GM23338 (cell line): ENCODE measurements around the gene KRTAP10-1. TPM values are rescaled to one million over a fixed set of nuclear protein-coding genes. Genes with fewer than 3 reads are reported as not detected.

Source experiments
- ATAC-seq: fragments of 200-7000 bp; cut with Tn5 transposase; 3 replicates; pipeline ENCODE4 v1.9.1; 2020
- DNase-seq: peaks from one replicate; pipeline ENCODE4 v3.0.0-alpha.2; 2015; ENCODE audit warnings: low spot score
- H2AFZ ChIP-seq: fragments of 200-600 bp; sonication (generic); 2 replicates; pipeline ENCODE4 v1.8.0; 2016; ENCODE audit warnings: antibody characterized with exemption, mild to moderate bottlenecking, moderate library complexity
- H3F3A ChIP-seq: fragments of 200-600 bp; sonication (generic); replicated peaks from 2 replicates; pipeline ENCODE4 v1.8.0; 2017; ENCODE audit warnings: antibody characterized with exemption, mixed run types, low read depth
- H3K27ac ChIP-seq: fragments of 200-600 bp; sonication (generic); 2 replicates; pipeline ENCODE4 v1.6.1; 2016; ENCODE audit warnings: low read depth
- H3K27me3 ChIP-seq: fragments of 200-600 bp; sonication (generic); 2 replicates; pipeline ENCODE4 v1.8.0; 2016; ENCODE audit warnings: mild to moderate bottlenecking, mixed run types, moderate library complexity; ENCODE audit not compliant: insufficient read depth
- H3K36me3 ChIP-seq: fragments of 200-600 bp; sonication (generic); 2 replicates; pipeline ENCODE4 v1.8.0; 2016; ENCODE audit warnings: mild to moderate bottlenecking; ENCODE audit not compliant: insufficient read depth
- H3K4me1 ChIP-seq: fragments of 200-600 bp; sonication (generic); 2 replicates; pipeline ENCODE4 v1.8.0; 2016; ENCODE audit warnings: mild to moderate bottlenecking, moderate library complexity; ENCODE audit not compliant: insufficient read depth
- H3K4me2 ChIP-seq: fragments of 200-600 bp; sonication (generic); 2 replicates; pipeline ENCODE4 v1.7.1; 2017; ENCODE audit warnings: mixed run types
- H3K4me3 ChIP-seq: fragments of 200-600 bp; sonication (generic); 2 replicates; pipeline ENCODE4 v1.6.1; 2016; ENCODE audit warnings: mixed run types
- H3K79me2 ChIP-seq: fragments of 200-600 bp; sonication (generic); replicated peaks from 2 replicates; pipeline ENCODE4 v1.8.0; 2017; ENCODE audit warnings: mild to moderate bottlenecking; ENCODE audit not compliant: insufficient read depth
- H3K9me2 ChIP-seq: fragments of 200-600 bp; sonication (generic); 2 replicates; pipeline ENCODE4 v1.8.0; 2017; ENCODE audit not compliant: insufficient read depth
- H4K20me1 ChIP-seq: fragments of 200-600 bp; sonication (generic); replicated peaks from 2 replicates; pipeline ENCODE4 v1.8.0; 2017; ENCODE audit warnings: mild to moderate bottlenecking; ENCODE audit not compliant: insufficient read depth
- H3K27ac Mint-ChIP-seq: 2 replicates; pipeline ENCODE4 v1.8.0; 2020; ENCODE audit warnings: inconsistent platforms, mild to moderate bottlenecking, moderate library complexity, mixed read lengths
- H3K27me3 Mint-ChIP-seq: 3 replicates; pipeline ENCODE4 v1.8.0; 2022; ENCODE audit warnings: low read depth, mild to moderate bottlenecking, moderate library complexity, mixed read lengths, inconsistent platforms; ENCODE audit not compliant: insufficient read depth, poor library complexity
- H3K36me3 Mint-ChIP-seq: 3 replicates; pipeline ENCODE4 v1.8.0; 2021; ENCODE audit warnings: low read depth, mild to moderate bottlenecking, inconsistent platforms, moderate library complexity, mixed read lengths
- H3K4me1 Mint-ChIP-seq: 3 replicates; pipeline ENCODE4 v1.8.0; 2020; ENCODE audit warnings: mild to moderate bottlenecking, inconsistent platforms, mixed read lengths
- H3K4me3 Mint-ChIP-seq: 3 replicates; pipeline ENCODE4 v1.8.0; 2021; ENCODE audit warnings: moderate library complexity, mild to moderate bottlenecking, inconsistent platforms, mixed read lengths
- H3K9me3 Mint-ChIP-seq: 3 replicates; pipeline ENCODE4 v1.8.0; 2020; ENCODE audit warnings: moderate library complexity, mild to moderate bottlenecking, inconsistent platforms, mixed read lengths
- EZH2 ChIP-seq: fragments of 200-600 bp; sonication (generic); IDR thresholded peaks from one replicate; pipeline ENCODE4 v1.8.0; 2017; ENCODE audit warnings: antibody characterized with exemption, mild to moderate bottlenecking, low read depth; ENCODE audit not compliant: unreplicated experiment
- EZH2phosphoT487 ChIP-seq: fragments of 200-600 bp; sonication (generic); IDR thresholded peaks from one replicate; pipeline ENCODE4 v1.8.1; 2018; ENCODE audit warnings: antibody characterized with exemption; ENCODE audit not compliant: unreplicated experiment
- JUNB ChIP-seq: IDR thresholded peaks from one replicate; pipeline ENCODE4 v1.6.1; 2016; ENCODE audit warnings: antibody characterized with exemption; ENCODE audit not compliant: unreplicated experiment
- NANOG ChIP-seq: IDR thresholded peaks from 2 replicates; pipeline ENCODE4 v1.6.1; 2016; ENCODE audit warnings: antibody characterized with exemption, borderline replicate concordance
- POLR2AphosphoS5 ChIP-seq: IDR thresholded peaks from 2 replicates; pipeline ENCODE4 v1.6.1; 2016; ENCODE audit warnings: antibody characterized with exemption, low read depth
- polyA plus RNA-seq: library from polyadenylated mRNA; unstranded; fragments of >200 nt; fragmentation: Nextera tagmentation; extraction: Ambion mirVana; gene quantifications from 2 replicates; pipeline ENCODE4 v1.2.1, GENCODE V29; 2016
- total RNA-seq: library from RNA; depleted of rRNA; stranded (reverse); fragments of >200 nt; shearing (Covaris generic); gene quantifications from 2 replicates; pipeline ENCODE4 v1.2.3, GENCODE V29; 2014
- TF ChIP-seq, protein P1 (sequence below): fragments of 250-450 bp; sonication (Bioruptor Pico); IDR thresholded peaks from 2 replicates; pipeline ENCODE4 v1.5.0; 2020; ENCODE audit warnings: mild to moderate bottlenecking, moderate library complexity

KRTAP10-1 gene
- total and polyA plus RNA-seq, 2 experiments from 2014 or later: not detected

DNA sequence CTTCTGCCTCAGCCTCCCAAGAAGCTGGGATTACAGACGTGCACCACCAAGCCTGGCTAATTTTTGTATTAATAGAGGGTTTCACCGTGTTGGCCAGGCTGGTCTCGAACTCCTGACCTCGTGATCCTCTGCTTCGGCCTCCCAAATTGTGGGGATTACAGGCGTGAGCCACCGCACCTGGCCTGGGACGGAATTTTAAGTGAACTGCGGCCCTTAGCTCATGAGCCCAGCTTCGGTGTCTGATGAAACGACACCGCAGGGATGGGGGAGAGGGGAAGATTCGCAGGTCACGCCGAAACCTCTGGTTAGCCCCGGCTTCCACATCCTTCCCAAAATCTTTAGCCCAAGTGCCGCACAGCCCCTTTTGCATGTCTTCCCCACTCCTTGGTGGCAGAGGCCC lies 45.6 kb downstream of the KRTAP10-1 start:
- DNase-seq (no peak), ATAC-seq (no peak)
- no peak overlapping the region for H3K27ac ChIP-seq
- H3K9me2 ChIP-seq: no peaks in the 10 kb centered on the region
- TF ChIP-seq EZH2phosphoT487: no peak
- TF ChIP-seq JUNB: no peak
- no peak for TF ChIP-seq POLR2AphosphoS5
- no peak for TF ChIP-seq NANOG
- TF ChIP-seq, protein P1, sequence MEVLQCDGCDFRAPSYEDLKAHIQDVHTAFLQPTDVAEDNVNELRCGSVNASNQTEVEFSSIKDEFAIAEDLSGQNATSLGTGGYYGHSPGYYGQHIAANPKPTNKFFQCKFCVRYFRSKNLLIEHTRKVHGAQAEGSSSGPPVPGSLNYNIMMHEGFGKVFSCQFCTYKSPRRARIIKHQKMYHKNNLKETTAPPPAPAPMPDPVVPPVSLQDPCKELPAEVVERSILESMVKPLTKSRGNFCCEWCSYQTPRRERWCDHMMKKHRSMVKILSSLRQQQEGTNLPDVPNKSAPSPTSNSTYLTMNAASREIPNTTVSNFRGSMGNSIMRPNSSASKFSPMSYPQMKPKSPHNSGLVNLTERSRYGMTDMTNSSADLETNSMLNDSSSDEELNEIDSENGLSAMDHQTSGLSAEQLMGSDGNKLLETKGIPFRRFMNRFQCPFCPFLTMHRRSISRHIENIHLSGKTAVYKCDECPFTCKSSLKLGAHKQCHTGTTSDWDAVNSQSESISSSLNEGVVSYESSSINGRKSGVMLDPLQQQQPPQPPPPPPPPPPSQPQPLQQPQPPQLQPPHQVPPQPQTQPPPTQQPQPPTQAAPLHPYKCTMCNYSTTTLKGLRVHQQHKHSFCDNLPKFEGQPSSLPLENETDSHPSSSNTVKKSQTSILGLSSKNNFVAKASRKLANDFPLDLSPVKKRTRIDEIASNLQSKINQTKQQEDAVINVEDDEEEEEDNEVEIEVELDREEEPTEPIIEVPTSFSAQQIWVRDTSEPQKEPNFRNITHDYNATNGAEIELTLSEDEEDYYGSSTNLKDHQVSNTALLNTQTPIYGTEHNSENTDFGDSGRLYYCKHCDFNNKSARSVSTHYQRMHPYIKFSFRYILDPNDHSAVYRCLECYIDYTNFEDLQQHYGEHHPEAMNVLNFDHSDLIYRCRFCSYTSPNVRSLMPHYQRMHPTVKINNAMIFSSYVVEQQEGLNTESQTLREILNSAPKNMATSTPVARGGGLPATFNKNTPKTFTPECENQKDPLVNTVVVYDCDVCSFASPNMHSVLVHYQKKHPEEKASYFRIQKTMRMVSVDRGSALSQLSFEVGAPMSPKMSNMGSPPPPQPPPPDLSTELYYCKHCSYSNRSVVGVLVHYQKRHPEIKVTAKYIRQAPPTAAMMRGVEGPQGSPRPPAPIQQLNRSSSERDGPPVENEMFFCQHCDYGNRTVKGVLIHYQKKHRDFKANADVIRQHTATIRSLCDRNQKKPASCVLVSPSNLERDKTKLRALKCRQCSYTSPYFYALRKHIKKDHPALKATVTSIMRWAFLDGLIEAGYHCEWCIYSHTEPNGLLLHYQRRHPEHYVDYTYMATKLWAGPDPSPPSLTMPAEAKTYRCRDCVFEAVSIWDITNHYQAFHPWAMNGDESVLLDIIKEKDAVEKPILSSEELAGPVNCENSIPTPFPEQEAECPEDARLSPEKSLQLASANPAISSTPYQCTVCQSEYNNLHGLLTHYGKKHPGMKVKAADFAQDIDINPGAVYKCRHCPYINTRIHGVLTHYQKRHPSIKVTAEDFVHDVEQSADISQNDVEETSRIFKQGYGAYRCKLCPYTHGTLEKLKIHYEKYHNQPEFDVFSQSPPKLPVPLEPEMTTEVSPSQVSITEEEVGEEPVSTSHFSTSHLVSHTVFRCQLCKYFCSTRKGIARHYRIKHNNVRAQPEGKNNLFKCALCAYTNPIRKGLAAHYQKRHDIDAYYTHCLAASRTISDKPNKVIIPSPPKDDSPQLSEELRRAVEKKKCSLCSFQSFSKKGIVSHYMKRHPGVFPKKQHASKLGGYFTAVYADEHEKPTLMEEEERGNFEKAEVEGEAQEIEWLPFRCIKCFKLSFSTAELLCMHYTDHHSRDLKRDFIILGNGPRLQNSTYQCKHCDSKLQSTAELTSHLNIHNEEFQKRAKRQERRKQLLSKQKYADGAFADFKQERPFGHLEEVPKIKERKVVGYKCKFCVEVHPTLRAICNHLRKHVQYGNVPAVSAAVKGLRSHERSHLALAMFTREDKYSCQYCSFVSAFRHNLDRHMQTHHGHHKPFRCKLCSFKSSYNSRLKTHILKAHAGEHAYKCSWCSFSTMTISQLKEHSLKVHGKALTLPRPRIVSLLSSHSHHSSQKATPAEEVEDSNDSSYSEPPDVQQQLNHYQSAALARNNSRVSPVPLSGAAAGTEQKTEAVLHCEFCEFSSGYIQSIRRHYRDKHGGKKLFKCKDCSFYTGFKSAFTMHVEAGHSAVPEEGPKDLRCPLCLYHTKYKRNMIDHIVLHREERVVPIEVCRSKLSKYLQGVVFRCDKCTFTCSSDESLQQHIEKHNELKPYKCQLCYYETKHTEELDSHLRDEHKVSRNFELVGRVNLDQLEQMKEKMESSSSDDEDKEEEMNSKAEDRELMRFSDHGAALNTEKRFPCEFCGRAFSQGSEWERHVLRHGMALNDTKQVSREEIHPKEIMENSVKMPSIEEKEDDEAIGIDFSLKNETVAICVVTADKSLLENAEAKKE: no peak
- TF ChIP-seq EZH2: no peak
- H3K9me3 Mint-ChIP-seq: peaks cover 45% of the 10 kb centered on the region
- H3K4me3 ChIP-seq: no peak overlapping the region
- H3K4me1 ChIP-seq: peaks cover 6% of the 10 kb centered on the region; the same call in 1 of the 2 replicates
- no peak overlapping the region for H2AFZ ChIP-seq
- H3K4me3 Mint-ChIP-seq: no peak overlapping the region
- peaks cover 48% of the 10 kb centered on the region for H3K36me3 Mint-ChIP-seq
- no peaks in the 10 kb centered on the region for H3K27me3 ChIP-seq
- no peak overlapping the region for H3K4me2 ChIP-seq
- peaks cover 5% of the 10 kb centered on the region; the same call in 1 of the 2 replicates for H3K36me3 ChIP-seq
- no peaks in the 10 kb centered on the region; the same call in 1 of the 2 replicates for H4K20me1 ChIP-seq
- no peak overlapping the region for H3K27ac Mint-ChIP-seq
- no peaks in the 10 kb centered on the region for H3F3A ChIP-seq
- peaks cover 24% of the 10 kb centered on the region for H3K4me1 Mint-ChIP-seq
- peaks cover 2% of the 10 kb centered on the region; the same call in 1 of the 2 replicates for H3K79me2 ChIP-seq
- H3K27me3 Mint-ChIP-seq: peaks cover 5% of the 10 kb centered on the region
